GM18873 (cell line): ENCODE data around the gene MEIOSIN.

Source experiments
- ATAC-seq: cut with Tn5 transposase; IDR thresholded peaks from one replicate; pipeline ENCODE4 v1.9.1; 2021; ENCODE audit warnings: mild to moderate bottlenecking, moderate library complexity, moderate number of reproducible peaks; ENCODE audit not compliant: unreplicated experiment, low FRiP score

MEIOSIN gene

DNA sequence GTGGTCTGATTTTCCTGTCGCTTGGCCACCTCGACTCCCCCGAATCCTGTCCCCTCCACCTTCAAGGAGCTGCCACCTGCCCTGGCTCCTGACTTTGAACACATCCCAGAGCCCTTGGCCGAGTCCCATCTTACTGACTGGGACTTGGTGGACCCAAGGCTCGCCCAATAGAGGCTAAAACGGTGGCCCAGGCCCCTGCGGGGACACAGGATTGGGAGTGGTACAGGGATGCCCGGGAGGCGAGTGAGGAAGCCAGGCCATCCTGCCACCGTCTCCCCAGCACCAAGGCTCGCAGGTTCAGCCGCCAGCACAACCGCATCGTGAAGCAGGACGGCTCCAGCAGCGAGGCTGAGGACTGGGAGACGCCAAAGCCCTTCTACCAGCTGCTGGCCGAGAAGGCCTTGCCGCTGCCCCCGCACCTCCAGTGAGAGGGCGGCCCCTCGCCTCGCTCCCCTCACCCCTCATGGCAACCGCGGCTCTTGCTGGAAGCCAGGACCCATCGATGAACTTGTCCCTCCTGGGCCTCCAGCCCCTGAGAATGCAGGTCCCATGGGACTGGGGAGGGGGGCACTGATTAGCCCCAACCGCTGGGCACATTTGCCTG, 30.6 kb downstream of the MEIOSIN start:
- ATAC-seq = no peak

DNA sequence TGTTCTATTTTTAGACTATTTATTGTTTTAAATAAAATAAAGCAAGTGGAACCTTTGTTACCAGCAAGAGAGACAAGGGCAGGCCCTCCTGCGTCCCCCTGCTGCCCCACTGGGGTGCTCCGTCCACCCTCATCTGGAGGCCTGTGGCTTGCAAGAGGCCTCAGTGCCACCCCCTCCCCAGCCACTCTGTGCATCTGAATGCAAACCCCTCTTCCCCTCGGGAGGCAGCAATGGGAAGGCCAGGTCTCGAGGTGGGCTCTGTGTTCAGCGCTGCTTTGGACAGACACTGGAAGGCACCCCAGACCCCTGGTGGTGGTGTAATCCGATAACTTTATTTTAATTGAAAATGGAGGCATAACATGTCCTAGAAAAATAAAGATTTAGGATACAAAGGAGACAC, 31.2 kb downstream of the MEIOSIN start:
- no peak for ATAC-seq

DNA sequence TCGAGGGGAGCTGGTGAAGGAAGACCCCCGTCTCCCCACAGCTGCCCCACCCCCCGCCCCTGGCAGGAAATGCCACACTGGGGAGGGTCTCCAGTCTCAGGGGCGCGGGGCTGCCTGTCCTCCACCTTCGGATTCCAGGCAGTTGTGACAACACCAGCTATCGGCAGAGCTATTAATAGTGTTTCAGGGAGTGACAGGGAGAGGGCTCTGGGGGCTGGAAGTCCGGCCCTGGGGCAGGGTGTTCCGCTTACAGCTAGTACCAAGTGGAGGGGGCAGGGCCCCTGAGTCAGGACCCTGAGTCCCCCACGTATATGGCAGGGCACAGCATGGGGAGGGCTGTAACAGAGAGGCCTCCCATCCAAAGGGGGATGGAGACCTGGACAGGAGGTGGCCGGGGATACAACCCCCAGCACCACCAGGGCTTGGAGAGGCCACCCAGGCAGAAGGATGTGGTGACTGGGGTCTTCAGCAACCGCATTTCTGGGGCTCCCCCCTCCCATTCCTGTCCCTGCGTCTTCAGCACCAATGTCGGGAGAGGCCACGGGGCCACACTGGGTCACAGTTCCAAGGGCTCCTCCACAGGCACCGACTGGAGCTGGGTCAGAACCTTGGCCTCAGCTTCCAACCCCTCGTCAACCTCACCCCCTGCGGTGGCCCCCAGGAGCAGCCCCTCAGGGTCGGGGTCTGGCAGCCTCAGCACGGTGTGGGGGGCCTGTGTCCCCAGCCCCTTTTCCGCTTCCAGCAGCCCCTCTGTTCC, 31.9 kb downstream of the MEIOSIN start:
- ATAC-seq = no peak

DNA sequence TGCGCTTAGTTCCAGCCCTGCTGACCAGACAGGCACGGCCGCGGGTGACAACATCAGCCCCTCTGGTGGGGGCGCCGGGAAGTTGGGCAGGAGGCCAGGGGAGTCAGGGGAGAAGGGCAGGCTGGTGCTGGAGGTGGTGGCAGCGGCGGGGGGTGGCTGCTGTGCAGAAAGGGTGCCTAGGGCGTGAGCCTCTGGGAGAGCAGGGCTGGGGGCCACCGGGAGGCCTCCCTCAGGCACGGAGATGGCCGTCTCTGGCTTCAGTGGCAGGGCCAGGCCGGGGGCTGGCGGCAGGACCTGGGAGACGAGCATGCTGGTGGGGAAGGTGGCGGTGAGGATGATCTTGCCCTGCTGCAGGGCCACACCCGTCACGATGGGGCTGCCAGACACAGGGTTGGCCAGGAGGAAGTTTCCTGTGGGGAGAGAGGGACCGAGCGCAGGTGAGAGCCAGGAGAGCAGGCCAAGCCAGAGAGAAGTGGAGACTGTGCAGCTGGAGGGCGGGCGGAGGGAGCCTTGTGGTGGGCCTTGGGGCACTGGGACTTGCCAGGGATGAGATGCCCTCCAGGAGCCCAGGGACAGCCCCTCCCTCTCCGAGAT, 32.6 kb downstream of the MEIOSIN start:
- no peak for ATAC-seq

DNA sequence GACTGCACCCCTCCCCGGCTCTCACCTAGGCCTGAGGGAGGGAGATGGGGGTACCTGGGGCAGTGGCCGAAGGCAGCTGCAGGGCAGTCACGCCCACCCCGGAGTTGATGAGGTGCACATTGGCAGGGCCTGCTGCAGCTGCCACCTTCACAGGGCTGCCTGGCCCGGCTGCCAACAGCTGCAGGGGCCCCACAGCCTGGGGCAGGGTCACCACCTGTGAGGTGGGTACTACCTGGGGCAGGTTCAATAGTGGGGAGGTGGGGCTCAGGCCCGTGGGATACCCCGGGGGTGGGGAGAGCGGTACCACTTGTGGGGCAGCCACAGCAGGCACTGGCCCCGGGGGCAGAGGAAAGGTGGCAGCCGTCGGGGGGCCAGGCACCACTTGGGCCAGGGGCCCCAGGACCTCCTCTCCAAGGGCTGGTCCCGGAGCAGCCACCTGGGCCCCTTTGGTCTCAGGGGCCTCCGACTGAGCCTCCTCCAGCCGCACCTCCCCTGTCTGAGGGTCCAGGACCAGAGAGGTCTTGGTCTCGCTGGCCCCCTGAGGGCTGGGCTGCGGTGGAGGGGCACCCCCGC, 33.1 kb downstream of the MEIOSIN start:
- no peak for ATAC-seq

DNA sequence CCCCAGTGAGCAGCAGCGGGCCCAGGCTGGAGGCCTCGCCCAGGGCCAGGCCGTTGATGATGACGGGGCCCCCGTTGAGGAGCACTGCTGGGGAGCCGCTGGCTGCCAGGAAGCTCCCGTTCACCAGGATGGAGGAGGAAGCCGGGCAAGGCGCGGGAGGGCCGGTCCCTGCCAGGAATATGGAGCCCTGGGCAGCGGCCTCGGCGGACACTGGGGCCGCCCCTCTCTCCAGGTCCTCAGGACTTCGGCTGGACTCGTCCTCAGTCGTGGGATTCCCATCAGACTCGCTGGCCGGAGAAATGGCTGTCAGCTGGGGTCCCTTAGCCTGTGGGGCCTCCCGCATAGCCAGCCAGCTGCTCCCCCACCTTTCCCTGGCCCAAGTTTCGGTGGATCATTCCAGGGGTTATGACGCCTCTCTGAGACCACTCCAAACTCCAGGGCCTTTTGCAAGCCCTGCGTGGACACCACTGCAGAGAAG, 33.7 kb downstream of the MEIOSIN start:
- no peak for ATAC-seq

DNA sequence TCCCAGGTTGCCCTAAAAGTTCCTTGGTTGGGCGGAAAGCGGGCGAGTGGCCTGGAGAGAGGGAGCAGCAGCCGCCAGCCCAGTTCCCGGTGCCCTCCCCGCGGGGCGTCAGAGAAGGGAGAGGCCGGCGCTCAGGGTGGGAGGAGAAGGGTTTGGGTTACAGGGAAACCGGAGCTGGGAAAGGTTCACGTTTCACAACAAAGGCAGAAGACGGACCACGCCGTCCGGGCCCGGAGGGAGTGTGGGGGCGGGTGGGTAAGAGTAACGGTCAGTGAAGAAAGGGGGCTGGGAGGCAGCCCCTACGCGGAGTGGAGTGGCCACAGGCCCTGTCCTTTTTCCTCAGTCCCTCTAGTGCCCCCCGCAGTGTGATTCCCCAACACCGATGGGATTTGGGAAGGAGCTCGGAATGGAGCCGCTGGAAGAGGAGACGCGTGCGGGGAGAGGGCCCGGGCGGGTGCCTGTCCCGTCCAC, 34.2 kb downstream of the MEIOSIN start:
- no peak for ATAC-seq

DNA sequence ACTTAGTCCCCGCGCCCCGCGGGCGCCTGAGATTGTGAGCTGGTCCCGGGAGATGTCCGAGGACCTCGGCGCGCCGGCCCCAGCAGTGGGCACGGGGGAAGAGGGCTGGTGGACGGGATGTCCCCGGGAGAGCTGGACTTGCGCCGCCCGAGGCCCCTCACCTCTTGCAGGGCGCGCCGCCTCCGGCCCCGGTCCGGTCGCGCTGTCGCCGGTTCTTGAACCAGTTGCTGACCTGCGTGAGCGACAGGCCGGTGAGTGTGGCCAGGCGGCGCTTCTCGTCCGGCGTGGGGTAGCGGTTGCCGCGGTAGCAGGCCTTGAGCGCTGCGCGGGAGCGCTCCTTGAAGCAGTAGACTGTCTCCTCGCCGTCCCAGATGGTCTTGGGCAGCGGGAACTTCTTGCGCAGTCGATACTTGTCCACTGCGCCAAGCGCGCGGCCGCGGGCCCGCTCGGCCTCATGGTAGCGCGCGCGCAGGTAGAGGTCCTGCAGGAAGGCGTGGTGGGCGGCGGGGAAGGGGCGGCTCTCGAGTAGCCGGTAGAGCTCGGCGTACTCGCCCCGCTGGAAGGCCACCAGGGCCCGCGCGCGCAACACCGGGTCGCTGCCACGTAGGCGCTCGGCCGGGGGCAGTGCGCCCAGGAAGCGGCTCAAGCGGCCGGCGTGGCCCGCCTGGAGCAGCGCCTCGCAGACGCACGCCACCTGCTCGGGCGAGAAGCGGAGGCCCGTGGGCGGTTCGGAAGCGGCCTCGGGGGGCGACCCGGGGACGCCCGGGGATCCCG, 34.8 kb downstream of the MEIOSIN start:
- no peak for ATAC-seq

DNA sequence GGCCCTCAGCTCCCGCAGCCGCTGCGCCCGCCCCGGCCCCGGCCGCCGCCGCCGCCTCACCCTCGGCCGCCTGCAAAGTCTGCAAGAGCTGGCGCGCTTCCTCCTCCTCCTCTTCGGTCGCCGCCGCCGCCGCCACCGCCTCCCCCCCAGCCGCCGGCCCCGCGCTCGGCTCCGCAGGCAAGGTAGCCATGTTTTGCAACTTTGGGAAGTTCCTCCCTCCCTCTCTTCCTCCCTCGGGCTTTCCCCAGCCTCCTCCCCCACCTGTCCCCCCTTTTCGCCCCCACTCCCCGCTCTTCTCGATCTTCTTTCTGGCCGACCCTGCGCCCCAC, 35.4 kb downstream of the MEIOSIN start:
- no peak for ATAC-seq

DNA sequence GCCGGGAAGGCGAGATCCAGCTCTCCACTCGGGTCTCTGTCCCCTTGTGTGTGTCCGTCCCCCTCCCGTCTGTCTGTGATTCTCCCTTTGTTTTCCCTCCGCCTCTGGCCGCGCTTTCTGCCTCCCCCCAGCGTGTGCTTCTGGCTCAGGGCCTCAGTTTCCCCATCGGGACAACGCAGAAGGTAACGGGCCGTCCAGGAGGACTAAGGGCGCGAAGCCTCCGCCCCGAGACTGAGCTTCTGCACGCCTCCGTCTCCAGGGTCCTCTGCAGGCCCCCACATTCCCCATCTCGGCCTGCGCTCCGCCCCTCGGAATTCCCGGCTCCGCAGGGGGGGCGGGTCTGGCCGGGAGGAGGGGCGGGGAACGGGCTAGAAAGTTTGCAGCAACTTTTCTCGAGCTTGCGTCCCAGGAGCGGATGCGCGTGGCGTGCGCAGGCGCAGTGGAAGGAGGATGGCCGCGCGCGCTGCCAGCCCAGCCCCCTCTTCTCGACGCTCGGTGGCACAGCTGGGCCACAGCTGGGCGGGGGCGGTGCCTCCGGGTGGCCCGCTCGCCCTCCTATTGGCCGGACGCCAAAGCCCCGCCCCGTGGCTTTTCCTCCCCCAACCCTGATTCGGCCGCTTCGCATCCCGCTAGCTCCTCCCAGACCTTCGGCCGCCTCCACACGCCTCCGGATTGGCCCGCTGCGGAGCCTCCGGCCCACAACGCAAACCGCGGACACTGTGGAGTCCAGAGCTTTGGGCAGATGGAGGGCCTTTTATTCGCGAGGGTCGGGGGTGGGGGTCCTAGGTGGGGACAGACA, 35.9 kb downstream of the MEIOSIN start, which contains the start of gene SIX5:
SIX5 (minus strand) TSS at position 269 of the 799 bp plus-strand sequence. CDS start 408 bp downstream, outside the sequence.
- ATAC-seq = peak; percentile 66

DNA sequence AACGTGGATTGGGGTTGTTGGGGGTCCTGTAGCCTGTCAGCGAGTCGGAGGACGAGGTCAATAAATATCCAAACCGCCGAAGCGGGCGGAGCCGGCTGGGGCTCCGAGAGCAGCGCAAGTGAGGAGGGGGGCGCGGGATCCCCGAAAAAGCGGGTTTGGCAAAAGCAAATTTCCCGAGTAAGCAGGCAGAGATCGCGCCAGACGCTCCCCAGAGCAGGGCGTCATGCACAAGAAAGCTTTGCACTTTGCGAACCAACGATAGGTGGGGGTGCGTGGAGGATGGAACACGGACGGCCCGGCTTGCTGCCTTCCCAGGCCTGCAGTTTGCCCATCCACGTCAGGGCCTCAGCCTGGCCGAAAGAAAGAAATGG, 36.6 kb downstream of the MEIOSIN start:
- ATAC-seq = no peak

DNA sequence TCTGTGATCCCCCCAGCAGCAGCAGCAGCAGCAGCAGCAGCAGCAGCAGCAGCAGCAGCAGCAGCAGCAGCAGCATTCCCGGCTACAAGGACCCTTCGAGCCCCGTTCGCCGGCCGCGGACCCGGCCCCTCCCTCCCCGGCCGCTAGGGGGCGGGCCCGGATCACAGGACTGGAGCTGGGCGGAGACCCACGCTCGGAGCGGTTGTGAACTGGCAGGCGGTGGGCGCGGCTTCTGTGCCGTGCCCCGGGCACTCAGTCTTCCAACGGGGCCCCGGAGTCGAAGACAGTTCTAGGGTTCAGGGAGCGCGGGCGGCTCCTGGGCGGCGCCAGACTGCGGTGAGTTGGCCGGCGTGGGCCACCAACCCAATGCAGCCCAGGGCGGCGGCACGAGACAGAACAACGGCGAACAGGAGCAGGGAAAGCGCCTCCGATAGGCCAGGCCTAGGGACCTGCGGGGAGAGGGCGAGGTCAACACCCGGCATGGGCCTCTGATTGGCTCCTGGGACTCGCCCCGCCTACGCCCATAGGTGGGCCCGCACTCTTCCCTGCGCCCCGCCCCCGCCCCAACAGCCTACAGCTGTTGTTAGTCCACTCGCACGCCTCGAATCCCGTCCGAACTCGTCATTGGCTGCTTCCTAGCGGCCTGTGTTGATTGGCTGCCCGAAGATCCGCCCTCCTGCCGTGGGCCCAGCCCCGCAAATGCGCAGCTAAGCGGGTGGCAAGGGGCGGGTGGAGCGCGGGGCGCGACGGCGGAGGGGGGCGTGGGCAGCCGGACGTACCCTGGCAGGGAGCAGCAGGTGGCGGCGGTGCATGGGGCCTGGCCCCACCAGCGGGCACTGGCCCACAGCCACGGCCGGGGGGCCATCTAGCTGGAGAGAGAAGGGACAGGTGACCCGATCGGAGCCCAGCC, 37.2 kb downstream of the MEIOSIN start:
- no peak for ATAC-seq

DNA sequence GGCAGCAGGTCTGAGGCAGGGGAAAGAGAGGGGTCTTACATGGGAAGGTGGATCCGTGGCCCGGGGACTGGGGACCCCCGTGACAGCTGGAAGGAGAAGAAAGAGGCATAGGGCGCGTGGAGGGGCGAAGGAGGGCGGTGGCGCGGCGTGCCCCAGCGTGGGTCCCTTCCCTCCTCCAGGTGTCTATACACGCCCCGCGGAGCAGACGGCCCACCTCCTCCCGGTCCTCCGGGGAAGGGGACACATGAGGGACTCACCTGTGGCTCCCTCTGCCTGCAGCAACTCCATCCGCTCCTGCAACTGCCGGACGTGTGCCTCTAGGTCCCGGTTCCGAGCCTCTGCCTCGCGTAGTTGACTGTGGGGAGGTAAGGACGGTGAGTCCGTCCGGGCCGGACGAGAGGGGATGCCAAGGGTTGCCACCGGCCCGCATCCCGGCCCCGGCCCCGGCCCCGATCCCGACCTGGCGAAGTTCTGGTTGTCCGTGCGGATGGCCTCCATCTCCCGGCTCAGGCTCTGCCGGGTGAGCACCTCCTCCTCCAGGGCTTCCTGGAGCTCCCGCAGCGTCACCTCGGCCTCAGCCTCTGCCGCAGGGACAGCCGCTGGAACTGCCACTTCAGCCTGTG, 38.2 kb downstream of the MEIOSIN start:
- ATAC-seq = no peak

DNA sequence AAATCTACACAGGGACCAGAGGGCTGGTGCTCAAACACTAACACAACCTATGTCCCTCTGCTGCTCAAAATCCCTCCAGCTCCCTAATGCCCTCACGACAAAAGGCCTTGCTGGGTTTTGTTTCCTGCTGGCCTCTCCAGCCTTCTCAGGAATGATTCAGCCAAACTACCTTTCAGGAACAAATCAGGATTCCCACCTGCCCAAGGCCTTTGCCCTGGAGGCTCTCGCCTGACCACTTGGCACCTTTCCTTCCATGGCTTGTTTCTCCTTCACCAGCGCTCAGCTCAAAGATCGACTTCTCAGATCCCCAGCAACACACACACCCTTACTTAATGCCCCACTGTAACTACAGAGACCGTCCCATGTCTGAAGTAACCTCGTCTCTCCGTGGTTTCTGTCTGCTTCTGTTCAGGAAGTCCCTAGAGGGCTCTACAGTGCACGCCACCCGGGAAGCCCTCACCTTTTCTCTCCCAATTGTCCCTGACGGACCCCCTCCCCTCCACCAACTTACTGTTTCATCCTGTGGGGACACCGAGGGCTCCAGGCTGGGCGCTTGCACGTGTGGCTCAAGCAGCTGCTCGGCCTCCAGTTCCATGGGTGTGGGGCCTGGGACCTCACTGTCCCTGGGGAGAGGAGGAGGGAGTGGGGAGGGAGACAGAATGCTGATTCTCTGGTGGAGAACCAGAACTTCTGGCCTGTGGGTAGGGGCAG, 39.0 kb downstream of the MEIOSIN start:
- ATAC-seq = no peak

DNA sequence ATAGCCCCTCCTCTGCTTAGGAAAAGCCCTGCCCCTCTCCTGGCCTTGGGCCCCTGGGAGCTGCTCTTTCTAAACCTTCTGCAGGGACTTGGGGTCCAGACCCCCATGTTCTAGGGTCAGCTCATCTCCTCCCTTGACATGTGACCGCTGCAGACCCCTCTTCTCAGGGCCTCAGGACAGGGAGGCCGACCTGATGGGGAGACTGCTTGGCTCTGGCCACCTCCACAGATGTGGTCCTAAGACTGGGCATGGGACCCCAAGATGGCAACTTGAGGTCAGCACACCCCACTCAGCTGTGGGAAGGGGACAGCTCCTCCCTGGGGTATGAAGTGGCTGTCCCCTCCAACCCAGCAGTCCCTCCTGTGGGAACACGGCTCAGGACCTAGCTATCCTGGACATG, 39.7 kb downstream of the MEIOSIN start:
- no peak for ATAC-seq

DNA sequence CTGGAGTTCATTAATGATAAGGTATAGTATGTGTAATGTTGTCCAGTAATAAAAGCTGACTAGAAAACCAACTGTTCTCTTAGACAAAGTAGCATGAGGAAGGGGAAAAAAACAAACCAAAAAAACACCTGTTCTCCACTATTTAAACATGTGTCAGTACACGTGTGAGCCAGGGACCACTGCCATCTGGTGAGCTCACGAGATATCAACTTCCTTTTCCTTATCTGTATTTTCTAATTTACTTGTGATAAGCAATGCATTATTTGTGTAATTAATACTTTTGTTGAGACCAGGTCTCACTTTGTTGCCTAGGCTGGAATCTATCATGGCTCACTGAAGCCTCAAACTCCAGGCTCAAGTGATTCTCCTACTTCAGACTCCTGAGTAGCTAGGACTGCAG, 40.1 kb downstream of the MEIOSIN start:
- no peak for ATAC-seq

DNA sequence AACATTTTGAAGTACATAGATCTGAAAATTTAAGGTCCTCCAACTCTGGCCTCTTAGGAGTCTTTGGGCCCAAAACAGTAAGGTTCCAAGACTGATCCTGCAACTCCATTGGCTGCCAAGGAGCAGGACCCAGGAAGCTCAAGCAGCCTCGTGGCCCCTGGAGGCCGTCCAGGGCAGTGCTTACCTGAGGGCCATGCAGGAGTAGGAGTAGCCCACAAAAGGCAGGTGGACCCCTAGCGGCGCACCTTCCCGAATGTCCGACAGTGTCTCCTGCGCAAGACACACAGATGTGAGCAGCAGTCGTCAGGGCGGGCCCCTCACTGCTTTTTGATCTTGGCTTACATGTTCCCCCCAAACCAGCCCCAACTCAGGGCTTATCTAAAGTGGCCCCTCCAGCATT, 41.5 kb downstream of the MEIOSIN start:
- no peak for ATAC-seq
